CD14-positive monocyte (primary cell): Measurements from ENCODE around the gene NDST3. TPM values are rescaled to one million over a fixed set of nuclear protein-coding genes. Genes with fewer than 3 reads are reported as not detected.

Experiments
- DNase-seq, 3 donors: peaks; one replicate each; pipeline ENCODE4 v3.0.0-alpha.2; 2011 to 2022
- H2AFZ ChIP-seq: 2 replicates; pipeline ENCODE4 v1.6.0; 2012; ENCODE audit warnings: mild to moderate bottlenecking, low read depth, low read length, inconsistent platforms; ENCODE audit not compliant: insufficient read depth, poor library complexity, severe bottlenecking
- H3K27ac ChIP-seq, 2 donors: 1 replicate in 1 of 2; 2 replicates in 1 of 2; pipeline ENCODE4 v1.5.1; 2012 to 2013; ENCODE audit warnings: low read length in 2 of 2, control low read depth in 1 of 2, inconsistent platforms in 1 of 2, low read depth in 1 of 2, mild to moderate bottlenecking in 1 of 2
- H3K27me3 ChIP-seq, 2 donors: one replicate each; pipeline versions ENCODE4 v1.6.0 to v1.6.1; 2011 to 2013; ENCODE audit warnings: low read length in 2 of 2; ENCODE audit not compliant: control insufficient read depth in 2 of 2, insufficient read depth in 2 of 2
- H3K36me3 ChIP-seq, 2 donors: replicated peaks in 1 of 2; 1 replicate in 1 of 2; 2 replicates in 1 of 2; pipeline versions ENCODE4 v1.5.1 to v1.6.1; 2012 to 2013; ENCODE audit warnings: low read length in 2 of 2, control low read depth in 1 of 2, inconsistent platforms in 1 of 2, mild to moderate bottlenecking in 1 of 2; ENCODE audit not compliant: insufficient read depth in 2 of 2, control insufficient read depth in 1 of 2
- H3K4me1 ChIP-seq, 2 donors: 1 replicate in 1 of 2; 2 replicates in 1 of 2; pipeline versions ENCODE4 v1.5.1 to v1.6.1; 2012 to 2013; ENCODE audit warnings: low read length in 2 of 2, control low read depth in 1 of 2, inconsistent platforms in 1 of 2, mild to moderate bottlenecking in 1 of 2, moderate library complexity in 1 of 2; ENCODE audit not compliant: insufficient read depth in 2 of 2, control insufficient read depth in 1 of 2
- H3K4me2 ChIP-seq: replicated peaks from 2 replicates; pipeline ENCODE3; 2012; ENCODE audit warnings: low read length, moderate library complexity, mild to moderate bottlenecking; ENCODE audit not compliant: poor library complexity, severe bottlenecking; ENCODE audit errors: extremely low read depth
- H3K4me3 ChIP-seq, 3 experiments: fragments of 200-600 bp in 1 of 3; sonication (generic) in 1 of 3; replicated peaks in 1 of 3; 1 replicate in 2 of 3; 2 replicates in 1 of 3; pipeline ENCODE4 v1.5.1; 2011 to 2013; ENCODE audit warnings: low read length in 3 of 3, mild to moderate bottlenecking in 3 of 3, control low read depth in 2 of 3, low read depth in 2 of 3, inconsistent platforms in 1 of 3, moderate library complexity in 1 of 3
- H3K79me2 ChIP-seq: 2 replicates; pipeline ENCODE4 v1.6.0; 2012; ENCODE audit warnings: mild to moderate bottlenecking, control low read depth, inconsistent platforms, low read length, moderate library complexity; ENCODE audit not compliant: insufficient read depth
- H3K9ac ChIP-seq: 2 replicates; pipeline ENCODE4 v1.6.0; 2017; ENCODE audit warnings: low read length, mild to moderate bottlenecking; ENCODE audit not compliant: insufficient read depth, poor library complexity, severe bottlenecking
- H3K9me3 ChIP-seq, 2 donors: replicated peaks in 1 of 2; 1 replicate in 1 of 2; 2 replicates in 1 of 2; pipeline versions ENCODE4 v1.5.1 to v1.6.1; 2012 to 2013; ENCODE audit warnings: low read length in 2 of 2, control low read depth in 1 of 2; ENCODE audit not compliant: control insufficient read depth in 1 of 2, insufficient read depth in 1 of 2
- H4K20me1 ChIP-seq: 2 replicates; pipeline ENCODE4 v1.6.0; 2012; ENCODE audit warnings: mild to moderate bottlenecking, low read length, control low read depth, moderate library complexity; ENCODE audit not compliant: insufficient read depth
- H3K27ac Mint-ChIP-seq, 7 donors: one replicate each; pipeline ENCODE4 v1.8.0; 2020; ENCODE audit warnings: mild to moderate bottlenecking in 7 of 7, mixed read lengths in 7 of 7, moderate library complexity in 6 of 7, inconsistent platforms in 2 of 7
- H3K27me3 Mint-ChIP-seq, 3 donors: one replicate each; pipeline ENCODE4 v1.8.0; 2021 to 2022; ENCODE audit warnings: low read depth in 3 of 3, mild to moderate bottlenecking in 3 of 3, mixed read lengths in 3 of 3, moderate library complexity in 3 of 3, inconsistent platforms in 1 of 3
- H3K36me3 Mint-ChIP-seq, 2 donors: one replicate each; pipeline ENCODE4 v1.8.0; 2020; ENCODE audit warnings: mixed read lengths in 2 of 2, inconsistent platforms in 1 of 2, mild to moderate bottlenecking in 1 of 2
- H3K4me1 Mint-ChIP-seq: one replicate; pipeline ENCODE4 v1.8.0; 2020; ENCODE audit warnings: mild to moderate bottlenecking, mixed read lengths
- H3K4me3 Mint-ChIP-seq, 2 donors: one replicate each; pipeline ENCODE4 v1.8.0; 2020; ENCODE audit warnings: mild to moderate bottlenecking in 2 of 2, mixed read lengths in 2 of 2, moderate library complexity in 1 of 2
- H3K9me3 Mint-ChIP-seq, 7 donors: one replicate each; pipeline ENCODE4 v1.8.0; 2020 to 2022; ENCODE audit warnings: mixed read lengths in 7 of 7, mild to moderate bottlenecking in 6 of 7, moderate library complexity in 6 of 7, inconsistent platforms in 2 of 7
- CTCF ChIP-seq: fragments of 200-600 bp; IDR thresholded peaks from one replicate; pipeline ENCODE4 v1.8.0; 2022; ENCODE audit warnings: antibody characterized with exemption, mild to moderate bottlenecking
- whole genome bisulfite sequencing: methylation state at CpG from one replicate; pipeline ENCODE4 v1.1.5; 2013; ENCODE audit warnings: missing lambda C conversion rate; ENCODE audit not compliant: insufficient coverage; 5-methylcytosine and 5-hydroxymethylcytosine counted together
- intact Hi-C, 2 donors: fragments of 100-400 bp; cut with micrococcal nuclease; formaldehyde crosslinking; loops; one replicate each; pipeline versions ENCODE4 v1.15.0 to v1.15.1; 2023
- polyA plus RNA-seq, 3 donors: library from polyadenylated mRNA; depleted of rRNA in 1 of 3; unstranded in 2 of 3; stranded (reverse) in 1 of 3; fragments of 300-500 nt in 2 of 3; fragments of >200 nt in 1 of 3; fragmentation: Illumina TruSeq in 2 of 3; gene quantifications; 1 replicate in 2 of 3; 2 replicates in 1 of 3; pipeline ENCODE4 v1.2.3, GENCODE V29; 2012 to 2021

Gene NDST3
- polyA plus RNA-seq, 3 donors: not detected

DNA sequence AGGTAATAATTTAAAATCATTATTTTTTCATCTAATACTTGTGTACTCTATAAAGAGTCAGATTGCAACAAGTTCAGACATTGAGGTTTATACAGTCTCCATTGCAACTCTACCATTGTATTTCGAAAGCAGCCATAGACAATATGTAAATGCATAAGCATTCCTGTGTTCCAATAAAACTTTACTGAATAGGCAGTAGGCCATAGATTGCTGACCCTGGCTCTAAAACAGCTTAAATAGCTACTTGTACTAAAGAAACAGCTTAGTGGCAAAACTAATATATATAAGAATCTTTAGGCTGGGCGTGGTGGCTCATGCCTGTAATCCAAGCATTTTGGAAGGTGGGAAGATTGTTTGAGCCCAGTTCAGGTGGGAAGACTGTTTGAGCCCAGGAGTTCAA lies 203.2 kb downstream of the NDST3 start:
- intact Hi-C loops: no loop called here
- no CpG with 5 or more reads among the region's 2 CpGs for WGBS

DNA sequence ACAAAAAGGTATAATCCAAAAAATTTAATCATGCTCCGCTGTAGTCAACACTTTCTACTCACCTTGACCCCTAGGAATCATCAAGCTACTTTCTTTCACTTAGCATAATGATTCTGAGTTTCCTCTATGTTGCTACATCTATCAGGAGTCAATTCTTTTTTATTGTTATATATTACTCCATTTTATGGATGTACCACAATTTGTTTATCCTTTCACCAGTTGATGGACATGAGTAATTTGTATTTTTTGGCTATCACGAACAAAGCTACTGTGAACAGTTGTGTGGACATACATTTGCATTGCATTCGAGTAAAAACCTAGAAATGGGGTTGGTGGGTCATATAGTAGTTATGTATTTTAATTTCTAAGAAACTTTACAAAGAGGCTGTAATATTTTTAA lies 215.6 kb downstream of the NDST3 start:
- H3K36me3 Mint-ChIP-seq: no peaks in the 10 kb centered on the region
- peaks cover 0 to 4% (median 2%) of the 10 kb centered on the region in 3 donors for H3K27me3 Mint-ChIP-seq
- Histone ChIP-seq H4K20me1 (no peaks in the 10 kb centered on the region), H3K4me3 (no peak overlapping the region), H3K27me3 (no peaks in the 10 kb centered on the region), H3K4me2 (no peak overlapping the region), H3K79me2 (no peaks in the 10 kb centered on the region), H3K36me3 (no peaks in the 10 kb centered on the region), H3K4me1 (no peaks in the 10 kb centered on the region), H3K27ac (no peak overlapping the region), H2AFZ (no peak overlapping the region), H3K9me3 (no peaks in the 10 kb centered on the region), H3K9ac (no peak overlapping the region)
- no peak for TF ChIP-seq CTCF
- H3K4me3 Mint-ChIP-seq: no peak overlapping the region
- DNase-seq: no peak
- no peak overlapping the region for H3K27ac Mint-ChIP-seq
- no peaks in the 10 kb centered on the region for H3K4me1 Mint-ChIP-seq
- H3K9me3 Mint-ChIP-seq: peaks cover 0 to 15% (median 6%) of the 10 kb centered on the region in 7 donors
- intact Hi-C loops: no loop called here
- no CpG with 5 or more reads among the region's 3 CpGs for WGBS

More for the DNA sequence above, 203.2 kb downstream of the NDST3 start:
- Mint-ChIP-seq H3K4me3 (no peak overlapping the region), H3K27ac (no peak overlapping the region), H3K4me1 (no peaks in the 10 kb centered on the region), H3K27me3 (peaks cover 0 to 4% (median 2%) of the 10 kb centered on the region in 3 donors), H3K36me3 (no peaks in the 10 kb centered on the region), H3K9me3 (no peaks in the 10 kb centered on the region)
- Histone ChIP-seq H3K9ac (no peak overlapping the region), H3K36me3 (no peaks in the 10 kb centered on the region), H3K4me2 (no peak overlapping the region), H3K27me3 (no peaks in the 10 kb centered on the region), H3K27ac (no peak overlapping the region), H3K4me3 (no peak overlapping the region), H4K20me1 (no peaks in the 10 kb centered on the region), H2AFZ (no peak overlapping the region), H3K9me3 (no peaks in the 10 kb centered on the region), H3K79me2 (no peaks in the 10 kb centered on the region), H3K4me1 (no peaks in the 10 kb centered on the region)
- no peak for DNase-seq
- no peak for TF ChIP-seq CTCF
